ENCODE measurements around the gene ATP2B1. TPM values are rescaled to one million over a fixed set of nuclear protein-coding genes. Genes with fewer than 3 reads are reported as not detected.
"Not testable (repeated sequence)": the region's sequence is repeated elsewhere in the genome, so short reads cannot be mapped to it uniquely, and the experiment has no call there.

Gene ATP2B1
- total RNA-seq, 1 donor from 2014 or later, result 14.5 TPM

- DNase-seq (ENCODE audit: low read depth in 2 of 2), result no peak
Observed at GRCh38 chr12:89717759-89718523, 9.3 kb upstream of the ATP2B1 start.

- no peak for DNase-seq (ENCODE audit: low read depth in 2 of 2)
Observed at GRCh38 chr12:89712706-89713105, 4.1 kb upstream of the ATP2B1 start.

DNA sequence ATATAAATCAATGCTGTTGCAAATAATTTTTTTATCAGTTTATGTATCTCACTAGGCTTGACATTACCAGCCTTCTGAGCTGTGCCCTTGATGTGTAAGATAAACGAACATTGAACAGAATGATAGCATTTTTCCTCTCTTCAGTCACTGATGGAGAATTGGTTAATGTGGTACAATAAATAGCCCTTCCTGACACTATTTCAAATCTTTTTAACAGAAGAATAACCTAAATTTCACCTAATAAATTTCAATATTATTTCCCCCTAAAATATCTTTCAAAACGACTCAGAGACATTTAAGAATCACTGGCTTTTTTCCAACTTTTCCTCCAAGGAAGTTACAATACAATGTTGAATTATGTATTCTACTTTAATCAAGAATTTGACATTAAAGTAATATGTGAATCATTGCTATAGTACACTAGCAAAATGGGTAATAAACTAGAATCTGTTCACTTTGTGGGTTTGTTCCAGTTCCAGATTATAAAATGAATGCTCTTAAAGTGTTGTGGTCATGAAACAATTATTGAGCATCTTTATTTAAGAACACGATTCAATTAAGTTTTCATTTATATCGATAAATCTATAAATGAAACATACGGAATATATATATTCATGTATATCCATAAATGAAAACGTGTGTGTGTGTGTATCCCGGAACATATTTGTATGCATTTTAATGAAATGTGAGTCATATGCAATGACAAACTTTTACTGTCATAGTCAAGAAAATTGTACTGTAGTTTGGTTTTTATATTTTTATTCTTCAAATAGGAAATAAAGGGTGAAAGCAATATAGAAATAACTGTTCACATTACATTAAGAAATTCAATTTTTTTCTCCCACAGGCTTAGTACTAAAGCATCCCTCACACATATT, 2.5 kb upstream of the ATP2B1 start:
- no peak for DNase-seq (ENCODE audit: low read depth in 2 of 2)

GRCh38 chr12:89709995-89710872, 1.6 kb upstream of the ATP2B1 start:
- no peak for DNase-seq (ENCODE audit: low read depth in 2 of 2)

DNA sequence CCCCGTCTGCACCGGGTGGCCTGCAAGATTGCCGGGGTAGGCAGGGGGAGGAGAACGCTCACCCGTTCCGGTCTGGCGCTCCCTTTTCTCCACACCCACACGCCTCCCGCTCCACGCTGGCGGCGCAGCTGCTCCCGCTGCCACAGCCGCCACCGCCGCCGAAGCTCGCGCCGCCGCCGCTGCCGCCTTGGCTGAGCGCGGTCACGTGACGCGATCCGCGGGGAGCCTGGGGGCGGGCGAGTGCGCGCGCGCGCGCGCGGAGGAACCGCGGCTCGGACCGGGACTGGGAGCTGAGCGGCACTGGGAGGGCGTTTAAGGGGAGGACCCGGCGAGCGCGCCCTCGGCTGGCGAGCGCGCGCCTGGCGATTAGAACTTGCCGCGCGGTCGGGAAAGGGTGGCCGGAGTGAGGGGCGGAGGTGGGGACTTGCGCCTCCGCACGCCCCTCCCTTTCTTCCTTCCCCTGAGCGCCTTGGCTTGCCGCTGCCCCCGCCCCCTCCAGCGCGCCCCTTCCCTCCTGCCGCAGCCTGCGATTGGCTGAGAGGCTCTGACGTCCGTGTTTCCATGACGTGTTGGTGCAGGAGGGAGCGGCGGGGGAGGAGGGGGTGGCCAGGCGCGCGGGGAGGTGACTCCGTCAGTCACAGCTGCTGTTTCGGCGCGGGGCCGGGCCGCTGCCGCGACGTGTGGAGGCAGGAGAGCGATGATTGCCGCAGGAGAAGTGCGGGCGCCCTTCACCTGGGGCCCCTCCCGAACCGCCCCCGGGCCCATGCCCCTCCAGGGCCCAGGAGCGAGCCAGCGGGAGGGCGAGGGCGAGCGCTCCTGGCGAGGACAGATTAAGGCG, 738 bp upstream of the ATP2B1 start:
- peak; percentile 97 to 99 for DNase-seq (ENCODE audit: low read depth in 2 of 2)

- DNase-seq (ENCODE audit: low read depth in 2 of 2), result peak in 1 of 2 donors; percentile 24
Observed at GRCh38 chr12:89707703-89708564, 704 bp downstream of the ATP2B1 start.

- DNase-seq (ENCODE audit: low read depth in 2 of 2), result peak in 1 of 2 donors; percentile 5
Observed at GRCh38 chr12:89706986-89707702, 1.5 kb downstream of the ATP2B1 start.

GRCh38 chr12:89706551-89706950, 2.1 kb downstream of the ATP2B1 start:
- DNase-seq (ENCODE audit: low read depth in 2 of 2), result no peak

DNA sequence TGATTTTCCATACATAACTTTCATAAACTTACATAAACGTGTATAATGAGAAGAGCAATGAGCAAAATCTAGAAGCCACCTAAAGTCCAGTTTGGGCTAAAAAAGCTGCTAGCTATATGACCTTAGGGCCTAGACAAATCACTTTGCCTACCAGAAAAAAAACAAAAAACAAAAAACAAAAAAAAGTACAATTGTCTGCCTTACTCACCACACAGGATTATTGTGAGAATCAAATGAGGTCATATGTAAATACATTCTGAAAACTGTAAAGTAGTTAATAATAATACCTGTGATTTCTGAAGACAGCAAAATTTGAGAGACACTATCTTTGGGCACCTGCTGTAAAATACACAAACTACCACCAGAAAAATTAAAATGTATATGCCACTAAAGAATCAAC, 4.2 kb downstream of the ATP2B1 start:
- no peak for DNase-seq (ENCODE audit: low read depth in 2 of 2)

DNA sequence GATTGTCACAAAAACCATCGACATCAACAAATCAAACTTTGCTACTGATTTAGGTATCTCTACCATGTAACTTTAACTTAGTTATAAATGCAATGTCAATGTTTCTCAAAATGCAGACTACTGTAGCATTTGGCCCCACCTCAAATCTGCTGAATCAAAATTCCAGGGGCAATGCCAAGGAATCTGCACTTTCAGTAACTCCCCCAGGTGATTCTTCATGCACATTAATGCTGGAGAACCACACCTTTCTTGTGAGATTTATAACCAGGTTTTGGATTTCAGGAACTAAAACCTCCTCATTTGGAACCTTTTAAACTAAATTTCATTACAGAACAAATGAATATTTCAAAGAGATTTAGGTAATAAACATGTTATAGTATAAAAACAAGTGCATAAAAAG, 4.9 kb downstream of the ATP2B1 start:
- no peak for DNase-seq (ENCODE audit: low read depth in 2 of 2)

- DNase-seq (ENCODE audit: low read depth in 2 of 2), result no peak
Observed at GRCh38 chr12:89702503-89702902, 6.1 kb downstream of the ATP2B1 start.

GRCh38 chr12:89701606-89702206, 6.9 kb downstream of the ATP2B1 start:
- no peak for DNase-seq (ENCODE audit: low read depth in 2 of 2)

DNA sequence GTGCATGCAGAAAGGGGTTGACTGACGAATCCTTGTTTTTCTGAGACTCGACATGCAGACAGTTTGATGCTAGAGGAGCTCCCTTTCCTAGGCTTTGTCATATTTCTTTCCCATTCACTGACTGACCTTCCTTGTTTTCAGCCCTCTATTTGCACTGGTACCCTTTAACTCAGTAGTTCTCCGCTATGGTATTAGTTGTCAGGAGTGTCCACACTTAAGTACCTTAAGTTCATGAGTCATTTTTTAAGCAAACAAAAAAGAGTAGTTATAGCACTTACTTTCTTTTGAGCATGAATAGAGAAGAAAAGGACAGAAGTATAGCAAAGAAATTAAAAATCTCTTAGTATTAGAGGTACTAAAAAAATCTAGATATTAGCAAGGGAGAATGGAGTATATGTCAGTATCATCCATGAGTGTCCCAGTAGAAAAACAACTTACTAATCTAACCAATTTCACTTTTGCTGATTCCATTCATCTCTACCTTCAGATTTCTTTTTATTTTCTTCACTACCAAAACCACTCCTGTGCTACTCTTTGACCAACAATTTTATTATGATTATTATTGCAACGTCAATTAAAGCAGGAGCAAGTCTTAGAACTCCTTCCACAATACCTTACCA, 8.3 kb downstream of the ATP2B1 start:
- DNase-seq (ENCODE audit: low read depth in 2 of 2), result no peak

GRCh38 chr12:89698607-89699006, 10.0 kb downstream of the ATP2B1 start:
- DNase-seq (ENCODE audit: low read depth in 2 of 2), result no peak

DNA sequence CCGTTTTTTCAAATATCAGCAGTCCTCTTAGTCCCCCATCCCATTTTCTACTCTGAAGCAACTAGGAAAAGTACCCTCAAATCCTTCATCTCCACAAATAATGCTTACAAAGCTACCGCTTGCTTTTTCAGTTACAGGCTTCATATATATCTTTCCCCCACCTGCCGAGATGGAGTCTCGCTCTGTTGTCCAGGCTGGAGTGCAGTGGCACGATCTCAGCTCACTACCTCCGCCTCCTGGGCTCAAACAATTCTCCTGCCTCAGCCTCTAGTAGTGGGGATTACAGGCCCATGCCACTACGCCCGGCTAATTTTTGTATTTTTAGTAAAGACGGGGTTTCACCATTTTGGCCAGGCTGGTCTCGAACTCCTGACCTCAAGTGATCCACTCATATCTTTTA, 10.9 kb downstream of the ATP2B1 start:
- not testable (repeated sequence) for DNase-seq (ENCODE audit: low read depth in 2 of 2)

DNA sequence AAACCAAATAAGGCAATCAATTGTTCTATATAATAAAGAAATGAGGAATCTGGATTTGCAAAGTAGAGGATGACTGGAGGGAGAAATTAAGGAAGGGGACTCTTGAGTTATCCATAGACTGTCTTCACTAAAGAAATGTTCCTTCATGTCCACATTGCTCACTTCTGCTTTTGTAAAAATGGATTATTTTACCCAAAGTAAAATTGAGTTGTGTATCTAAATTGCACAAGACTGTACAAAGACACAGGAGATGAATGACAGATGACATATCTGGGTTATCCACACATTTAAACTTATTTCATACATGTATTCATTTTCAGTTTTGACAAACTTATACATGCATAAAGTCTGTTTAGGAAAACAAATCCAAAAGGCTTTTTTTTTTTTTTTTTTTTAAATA, 11.3 kb downstream of the ATP2B1 start:
- no peak for DNase-seq (ENCODE audit: low read depth in 2 of 2)

DNA sequence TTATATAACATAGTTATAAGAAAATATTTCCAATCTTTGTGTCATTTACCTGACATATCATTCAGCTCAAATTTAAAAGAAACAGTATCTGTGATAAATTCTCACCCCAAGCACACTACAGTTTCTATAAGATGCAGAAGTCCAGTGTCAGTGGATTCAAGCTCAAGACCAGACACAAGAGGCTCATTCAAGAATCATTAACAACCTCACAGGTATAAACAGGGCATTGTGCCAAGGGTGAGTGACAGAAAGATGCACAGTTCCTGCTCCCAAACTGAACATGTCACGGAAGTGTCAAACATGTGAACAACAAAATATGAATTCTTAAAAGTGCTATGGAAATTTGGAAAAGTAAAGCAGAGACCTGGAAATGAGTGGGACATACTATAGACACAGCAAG, 12.8 kb downstream of the ATP2B1 start:
- no peak for DNase-seq (ENCODE audit: low read depth in 2 of 2)

DNA sequence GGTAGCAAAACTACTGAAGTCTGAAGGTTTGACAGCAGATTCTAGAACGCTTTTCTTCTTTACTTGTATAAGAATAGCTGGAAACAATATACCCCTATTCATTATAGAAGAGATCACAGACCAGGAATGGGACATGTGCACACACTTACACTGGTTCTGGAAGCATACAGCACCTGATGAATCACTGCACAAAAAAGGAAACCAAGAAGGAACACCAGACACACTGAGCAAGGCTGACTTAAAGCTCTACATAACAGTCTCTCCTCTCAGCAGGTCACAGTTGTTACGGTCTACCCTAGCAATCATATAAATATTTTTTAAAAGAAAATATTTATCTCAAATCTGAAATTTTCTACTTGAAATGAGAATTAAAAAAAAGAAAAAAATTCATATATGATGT, 13.5 kb downstream of the ATP2B1 start:
- DNase-seq (ENCODE audit: low read depth in 2 of 2), result peak in 1 of 2 donors; percentile 46

All from dermis microvascular lymphatic vessel endothelial cell (primary cell).